HG03095 (cell line): ENCODE results near the gene SPECC1L.

Experiments
- ATAC-seq: cut with Tn5 transposase; IDR thresholded peaks from one replicate; pipeline ENCODE4 v1.9.1; 2021; ENCODE audit warnings: moderate library complexity; ENCODE audit not compliant: unreplicated experiment

Gene SPECC1L

GRCh38 chr22:24394254-24394653 is 123.6 kb downstream of the SPECC1L start:
- no peak for ATAC-seq

- ATAC-seq = no peak
Observed at GRCh38 chr22:24398409-24398808, 127.8 kb downstream of the SPECC1L start.

DNA sequence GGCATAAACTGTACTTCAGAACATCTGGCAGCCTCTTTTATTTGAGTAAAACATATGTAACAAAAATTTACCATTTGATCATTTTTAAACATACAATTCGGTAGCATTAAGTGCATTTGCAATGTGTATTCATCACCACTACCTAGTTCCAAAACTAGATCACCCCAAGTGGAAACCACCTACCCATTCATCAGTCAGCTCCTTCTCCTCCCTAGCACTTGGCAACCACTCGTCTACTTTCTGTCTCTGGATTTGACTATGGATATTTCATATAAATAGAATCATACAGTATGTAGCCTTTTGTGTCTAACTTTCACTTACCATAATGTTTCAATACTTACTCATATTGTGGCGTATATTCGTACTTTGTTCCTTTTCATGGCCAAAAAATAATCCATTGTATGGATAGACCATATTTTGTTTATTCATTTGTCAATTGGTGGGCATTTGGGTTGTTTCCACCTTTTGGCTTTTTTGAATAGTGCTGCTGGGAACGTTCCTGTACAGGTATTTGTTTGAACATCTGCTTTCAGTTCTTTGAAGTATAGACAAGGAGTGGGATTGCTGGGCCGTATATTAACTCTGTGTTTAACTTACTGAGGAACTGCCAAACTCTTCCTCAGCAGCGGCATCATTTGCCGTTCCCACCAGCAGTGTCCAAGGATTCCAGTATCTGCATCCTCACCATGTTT is 129.5 kb downstream of the SPECC1L start:
- no peak for ATAC-seq

GRCh38 chr22:24400726-24401596 is 130.3 kb downstream of the SPECC1L start:
- no peak for ATAC-seq

- no peak for ATAC-seq
Observed at GRCh38 chr22:24401931-24402367, 131.3 kb downstream of the SPECC1L start.

- ATAC-seq = no peak
Observed at GRCh38 chr22:24402460-24403192, 132.0 kb downstream of the SPECC1L start.

DNA sequence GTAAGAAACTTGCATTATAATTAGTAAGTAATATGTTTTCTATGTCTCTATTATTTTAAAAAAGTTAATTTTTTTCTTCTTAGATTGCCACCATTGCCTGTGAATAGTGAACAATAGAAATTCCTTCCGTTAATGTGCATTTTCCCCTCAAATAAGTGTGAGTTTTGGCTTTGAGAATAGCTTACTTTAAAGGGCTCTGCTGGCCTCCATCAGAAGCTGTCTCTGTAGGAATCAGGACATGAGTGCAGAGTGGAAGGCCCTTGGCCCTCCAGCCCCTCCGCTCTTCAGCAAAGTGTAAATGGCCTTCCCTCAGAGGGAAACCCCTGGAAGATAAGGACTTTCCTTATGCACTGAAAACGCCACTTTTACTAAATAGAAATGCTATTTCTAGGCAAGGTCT is 132.7 kb downstream of the SPECC1L start:
- no peak for ATAC-seq

GRCh38 chr22:24404561-24405275 is 134.1 kb downstream of the SPECC1L start:
- no peak for ATAC-seq

- no peak for ATAC-seq
Observed at GRCh38 chr22:24405631-24406321, 135.1 kb downstream of the SPECC1L start.

DNA sequence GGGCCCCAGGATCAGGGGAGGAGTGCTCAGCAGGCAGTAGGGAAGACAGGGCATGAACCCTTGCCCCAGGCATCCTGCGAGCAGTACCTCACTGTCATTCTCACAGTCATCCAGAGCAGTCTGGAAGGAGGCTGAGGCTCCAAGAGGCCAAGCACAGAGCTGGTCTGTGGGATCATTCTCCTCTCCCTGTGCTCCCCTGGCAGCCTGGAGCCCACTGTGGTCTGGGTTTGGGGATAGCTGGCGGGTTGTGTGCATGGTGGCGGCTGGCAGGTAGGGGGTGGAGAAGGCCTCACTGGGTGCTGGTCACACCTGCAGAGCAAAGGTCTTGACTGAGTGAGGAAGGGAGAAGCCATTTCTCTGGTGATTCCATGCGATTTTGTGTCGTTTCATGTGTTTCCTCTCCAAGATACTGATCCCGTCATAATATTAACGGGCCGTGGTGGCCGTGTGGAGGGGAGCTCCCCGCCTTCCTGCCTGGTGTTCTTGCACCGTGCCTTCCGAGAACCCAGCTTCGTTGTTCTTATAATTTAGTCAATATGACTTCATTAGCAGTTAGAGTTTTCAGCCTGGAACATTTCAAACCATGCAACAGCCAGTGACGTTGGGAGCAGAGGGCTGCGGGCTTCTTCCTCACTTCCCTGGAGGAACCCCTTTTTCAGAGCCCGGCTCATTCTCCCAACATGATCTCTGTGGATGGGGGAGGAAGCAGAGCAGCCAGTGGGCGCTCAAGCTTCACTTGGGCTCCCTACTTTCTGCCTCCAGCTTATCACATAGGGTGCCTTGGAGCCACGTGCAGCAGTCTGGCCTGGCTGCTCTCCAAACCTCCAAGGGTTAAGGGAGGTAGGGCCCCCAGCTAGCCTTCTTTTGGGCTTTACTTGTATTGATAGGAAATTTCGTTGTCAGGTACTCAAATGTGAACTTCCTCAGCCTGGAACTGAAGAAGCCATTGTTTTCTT is 136.0 kb downstream of the SPECC1L start:
- no peak for ATAC-seq

GRCh38 chr22:24407278-24407665 is 136.6 kb downstream of the SPECC1L start:
- no peak for ATAC-seq

- ATAC-seq = no peak
Observed at GRCh38 chr22:24407884-24408283, 137.3 kb downstream of the SPECC1L start.

- ATAC-seq = no peak
Observed at GRCh38 chr22:24408630-24409029, 138.0 kb downstream of the SPECC1L start.

GRCh38 chr22:24409707-24410106 is 139.1 kb downstream of the SPECC1L start:
- ATAC-seq = no peak

- no peak for ATAC-seq
Observed at GRCh38 chr22:24410110-24410856, 139.7 kb downstream of the SPECC1L start.

GRCh38 chr22:24411256-24412004 is 140.8 kb downstream of the SPECC1L start:
- ATAC-seq = no peak

GRCh38 chr22:24412274-24412673 is 141.6 kb downstream of the SPECC1L start:
- no peak for ATAC-seq

DNA sequence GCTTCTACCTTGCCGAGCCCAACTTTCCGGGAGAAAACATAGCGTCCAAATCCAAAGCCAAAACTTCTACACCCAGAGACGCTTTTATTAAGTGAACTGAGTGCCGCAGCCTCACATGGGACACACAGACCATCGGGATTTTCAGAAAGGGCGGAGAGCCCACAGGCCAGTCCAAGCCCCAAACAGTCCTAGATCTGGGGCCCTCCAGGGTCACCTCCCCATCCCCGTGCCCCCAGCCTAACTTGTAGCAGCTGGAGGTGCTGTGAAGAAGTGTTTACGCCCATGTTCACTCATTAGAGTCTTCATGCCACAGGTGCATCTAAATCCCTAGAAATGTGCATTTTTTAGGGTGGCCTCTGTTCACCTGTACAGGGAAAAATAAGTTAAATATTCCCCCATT is 142.6 kb downstream of the SPECC1L start:
- ATAC-seq = no peak
